Raji (cell line): Measurements from ENCODE around the gene GCSAM.

ENCODE experiments used
- POLR2A ChIP-seq: IDR thresholded peaks from 2 replicates; pipeline ENCODE4 v1.6.1; 2011; ENCODE audit warnings: low read depth, low read length, control low read depth; ENCODE audit not compliant: insufficient read depth

Gene GCSAM

GRCh38 chr3:112132975-112133448, at the start of gene GCSAM:
GCSAM (minus strand) TSS chr3:112133248; CDS start chr3:112133120, 128 bp downstream.
- TF ChIP-seq POLR2A, result peak; percentile 78

- TF ChIP-seq POLR2A, result no peak
These were observed 42.6 kb upstream of the GCSAM start for GRCh38 chr3:112175646-112176045.

GRCh38 chr3:112175037-112175436, 42.0 kb upstream of the GCSAM start:
- no peak for TF ChIP-seq POLR2A

GRCh38 chr3:112171144-112171543, 38.1 kb upstream of the GCSAM start:
- TF ChIP-seq POLR2A, result no peak

- no peak for TF ChIP-seq POLR2A
These were observed 37.0 kb upstream of the GCSAM start for GRCh38 chr3:112170046-112170445.

GRCh38 chr3:112167758-112168157, 34.7 kb upstream of the GCSAM start:
- no peak for TF ChIP-seq POLR2A

GRCh38 chr3:112149136-112149535, 16.1 kb upstream of the GCSAM start:
- no peak for TF ChIP-seq POLR2A

GRCh38 chr3:112143689-112144088, 10.6 kb upstream of the GCSAM start:
- TF ChIP-seq POLR2A, result no peak

GRCh38 chr3:112143251-112143650, 10.2 kb upstream of the GCSAM start:
- no peak for TF ChIP-seq POLR2A

- no peak for TF ChIP-seq POLR2A
These were observed 8.2 kb upstream of the GCSAM start for GRCh38 chr3:112141293-112141692.

GRCh38 chr3:112140584-112140983, 7.5 kb upstream of the GCSAM start:
- TF ChIP-seq POLR2A, result no peak

GRCh38 chr3:112138219-112138969, 5.3 kb upstream of the GCSAM start:
- no peak for TF ChIP-seq POLR2A

GRCh38 chr3:112137781-112138180, 4.7 kb upstream of the GCSAM start:
- TF ChIP-seq POLR2A, result no peak

- TF ChIP-seq POLR2A, result peak; percentile 42; the same call in 1 of the 2 replicates
These were observed 4.1 kb upstream of the GCSAM start for GRCh38 chr3:112136959-112137693.

- peak; percentile 39; the same call in 1 of the 2 replicates for TF ChIP-seq POLR2A
These were observed 3.0 kb upstream of the GCSAM start for GRCh38 chr3:112136046-112136445.
